ENCODE data around the gene RINL. TPM values are rescaled to one million over a fixed set of nuclear protein-coding genes. Genes with fewer than 3 reads are reported as not detected.

The RINL gene
- total RNA-seq, 1 experiment from 2014 or later = 14.5 TPM

- CTCF ChIA-PET = no interaction called here
- H3K9me3 Mint-ChIP-seq = no peaks in the 10 kb centered on the region
- no peaks in the 10 kb centered on the region for H3K27me3 Mint-ChIP-seq (ENCODE audit: low read depth)
- no peak overlapping the region for H3K4me3 Mint-ChIP-seq
- H3K27ac Mint-ChIP-seq = peak overlapping the region; percentile 53
- DNase-seq (ENCODE audit: low spot score) (no peak), ATAC-seq (no peak)
- H3K36me3 Mint-ChIP-seq = peaks cover 83% of the 10 kb centered on the region
- TF ChIP-seq ZNF425 (CRISPR knock-in tag; conservative IDR thresholded peaks at IDR 0.05) (no peak), ZNF281 (CRISPR knock-in tag; IDR thresholded peaks at IDR 0.05) (no peak), NFE2L1 (CRISPR knock-in tag; IDR thresholded peaks at IDR 0.05) (no peak), PRRX2 (CRISPR knock-in tag; IDR thresholded peaks at IDR 0.05) (0 out of 2 replicates have a peak, but pooled peaks have one; percentile 58), ESRRA (CRISPR knock-in tag; IDR thresholded peaks at IDR 0.05; ENCODE audit: borderline replicate concordance) (no peak), ERG (CRISPR knock-in tag; IDR thresholded peaks at IDR 0.05) (peak; percentile 16; the same call in 1 of the 2 replicates)
- POLR2A ChIA-PET = no interaction called here
- no peaks in the 10 kb centered on the region for H3K4me1 Mint-ChIP-seq
Observed at GRCh38 chr19:38838986-38839761, 38.9 kb downstream of the RINL start.

- no peak for TF ChIP-seq PREB (CRISPR knock-in tag; IDR thresholded peaks at IDR 0.05; ENCODE audit: borderline replicate concordance)
- TF ChIP-seq NFATC4 (CRISPR knock-in tag; IDR thresholded peaks at IDR 0.05) = peak; percentile 38; the same call in 1 of the 2 replicates
- ATAC-seq = no peak
- Mint-ChIP-seq H3K4me1 (no peaks in the 10 kb centered on the region), H3K4me3 (no peak overlapping the region), H3K36me3 (peaks cover 76% of the 10 kb centered on the region), H3K9me3 (no peaks in the 10 kb centered on the region), H3K27ac (no peak overlapping the region), H3K27me3 (ENCODE audit: low read depth) (no peaks in the 10 kb centered on the region)
- DNase-seq (ENCODE audit: low spot score) = no peak
- ChIA-PET POLR2A (no interaction called here), CTCF (no interaction called here)
Observed at GRCh38 chr19:38838208-38838985, 39.7 kb downstream of the RINL start.

- H3K27ac Mint-ChIP-seq = no peak overlapping the region
- DNase-seq (ENCODE audit: low spot score) (no peak), ATAC-seq (no peak)
- H3K4me1 Mint-ChIP-seq = no peaks in the 10 kb centered on the region
- CTCF ChIA-PET = no interaction called here
- peaks cover 68% of the 10 kb centered on the region for H3K36me3 Mint-ChIP-seq
- POLR2A ChIA-PET = no interaction called here
- no peaks in the 10 kb centered on the region for H3K27me3 Mint-ChIP-seq (ENCODE audit: low read depth)
- H3K9me3 Mint-ChIP-seq = no peaks in the 10 kb centered on the region
- no peak overlapping the region for H3K4me3 Mint-ChIP-seq
- TF ChIP-seq GRHL2 (CRISPR knock-in tag; IDR thresholded peaks at IDR 0.05; ENCODE audit: insufficient replicate concordance, severe bottlenecking) (no peak), ZNF121 (CRISPR knock-in tag; IDR thresholded peaks at IDR 0.05) (no peak), ZSCAN18 (CRISPR knock-in tag; IDR thresholded peaks at IDR 0.05) (no peak), ERG (CRISPR knock-in tag; IDR thresholded peaks at IDR 0.05) (no peak), ZNF263 (CRISPR knock-in tag; IDR thresholded peaks at IDR 0.05; ENCODE audit: low read depth) (no peak), ZNF532 (CRISPR knock-in tag; IDR thresholded peaks at IDR 0.05; ENCODE audit: borderline replicate concordance) (no peak)
Observed at GRCh38 chr19:38837656-38838121, 40.4 kb downstream of the RINL start.

Measured in WTC11 (cell line).